ENCODE results near the gene RRP12.
"Not testable (repeated sequence)": the region's sequence is repeated elsewhere in the genome, so short reads cannot be mapped to it uniquely, and the experiment has no call there.

The RRP12 gene

GRCh38 chr10:97349752-97350513, 51.2 kb downstream of the RRP12 start:
- Mint-ChIP-seq H3K4me1 (ENCODE audit: low read depth) (no peaks in the 10 kb centered on the region), H3K9me3 (no peaks in the 10 kb centered on the region), H3K27me3 (ENCODE audit: low read depth) (no peaks in the 10 kb centered on the region), H3K27ac (no peak overlapping the region), H3K36me3 (ENCODE audit: low read depth) (no peaks in the 10 kb centered on the region), H3K4me3 (no peak overlapping the region)
- no peak for DNase-seq (ENCODE audit: low spot score)

- Mint-ChIP-seq H3K4me1 (ENCODE audit: low read depth) (no peaks in the 10 kb centered on the region), H3K36me3 (ENCODE audit: low read depth) (no peaks in the 10 kb centered on the region), H3K27me3 (ENCODE audit: low read depth) (no peaks in the 10 kb centered on the region), H3K4me3 (no peak overlapping the region), H3K27ac (no peak overlapping the region), H3K9me3 (no peaks in the 10 kb centered on the region)
- no peak for DNase-seq (ENCODE audit: low spot score)
Measured at GRCh38 chr10:97347317-97347716, 53.8 kb downstream of the RRP12 start.

- not testable (repeated sequence) for H3K9me3 Mint-ChIP-seq; H3K27me3 Mint-ChIP-seq (ENCODE audit: low read depth); H3K4me3 Mint-ChIP-seq; H3K27ac Mint-ChIP-seq; H3K36me3 Mint-ChIP-seq (ENCODE audit: low read depth); H3K4me1 Mint-ChIP-seq (ENCODE audit: low read depth); DNase-seq (ENCODE audit: low spot score)
Measured at GRCh38 chr10:97343664-97344063, 57.5 kb downstream of the RRP12 start.

GRCh38 chr10:97341416-97341815, 59.7 kb downstream of the RRP12 start:
- Mint-ChIP-seq H3K9me3 (no peaks in the 10 kb centered on the region), H3K36me3 (ENCODE audit: low read depth) (no peaks in the 10 kb centered on the region), H3K4me3 (no peak overlapping the region), H3K27me3 (ENCODE audit: low read depth) (peaks cover 28% of the 10 kb centered on the region), H3K27ac (no peak overlapping the region), H3K4me1 (ENCODE audit: low read depth) (no peaks in the 10 kb centered on the region)
- DNase-seq (ENCODE audit: low spot score), result no peak

GRCh38 chr10:97338041-97338440, 63.1 kb downstream of the RRP12 start:
- Mint-ChIP-seq H3K36me3 (ENCODE audit: low read depth) (peaks cover 6% of the 10 kb centered on the region), H3K4me3 (no peak overlapping the region), H3K9me3 (no peaks in the 10 kb centered on the region), H3K27me3 (ENCODE audit: low read depth) (peaks cover 34% of the 10 kb centered on the region), H3K4me1 (ENCODE audit: low read depth) (peaks cover 9% of the 10 kb centered on the region), H3K27ac (no peak overlapping the region)
- no peak for DNase-seq (ENCODE audit: low spot score)

- no peak for DNase-seq (ENCODE audit: low spot score)
- H3K36me3 Mint-ChIP-seq (ENCODE audit: low read depth), result peaks cover 7% of the 10 kb centered on the region
- no peak overlapping the region for H3K4me3 Mint-ChIP-seq
- H3K4me1 Mint-ChIP-seq (ENCODE audit: low read depth), result peaks cover 16% of the 10 kb centered on the region
- H3K27ac Mint-ChIP-seq, result no peak overlapping the region
- peaks cover 34% of the 10 kb centered on the region for H3K27me3 Mint-ChIP-seq (ENCODE audit: low read depth)
- H3K9me3 Mint-ChIP-seq, result no peaks in the 10 kb centered on the region
Measured at GRCh38 chr10:97336942-97337831, 64.0 kb downstream of the RRP12 start.

- no peak for DNase-seq (ENCODE audit: low spot score)
- Mint-ChIP-seq H3K36me3 (ENCODE audit: low read depth) (peaks cover 7% of the 10 kb centered on the region), H3K9me3 (no peaks in the 10 kb centered on the region), H3K4me1 (ENCODE audit: low read depth) (peaks cover 22% of the 10 kb centered on the region), H3K27ac (no peak overlapping the region), H3K4me3 (no peak overlapping the region), H3K27me3 (ENCODE audit: low read depth) (peaks cover 34% of the 10 kb centered on the region)
Measured at GRCh38 chr10:97336446-97336845, 64.7 kb downstream of the RRP12 start.

- DNase-seq (ENCODE audit: low spot score), result no peak
- Mint-ChIP-seq H3K4me1 (ENCODE audit: low read depth) (peaks cover 25% of the 10 kb centered on the region), H3K27me3 (ENCODE audit: low read depth) (peaks cover 34% of the 10 kb centered on the region), H3K36me3 (ENCODE audit: low read depth) (peaks cover 10% of the 10 kb centered on the region), H3K4me3 (peak overlapping the region; percentile 48), H3K9me3 (no peaks in the 10 kb centered on the region), H3K27ac (peak overlapping the region; percentile 47)
Measured at GRCh38 chr10:97336006-97336405, 65.1 kb downstream of the RRP12 start.

GRCh38 chr10:97335188-97335619, 65.9 kb downstream of the RRP12 start:
- Mint-ChIP-seq H3K36me3 (ENCODE audit: low read depth) (peaks cover 11% of the 10 kb centered on the region), H3K27me3 (ENCODE audit: low read depth) (peaks cover 31% of the 10 kb centered on the region), H3K4me3 (peak overlapping the region; percentile 50), H3K27ac (peak overlapping the region; percentile 10), H3K4me1 (ENCODE audit: low read depth) (peaks cover 25% of the 10 kb centered on the region), H3K9me3 (no peaks in the 10 kb centered on the region)
- no peak for DNase-seq (ENCODE audit: low spot score)

GRCh38 chr10:97334370-97335175, 66.6 kb downstream of the RRP12 start, which contains the start of gene FRAT2:
Gene FRAT2, minus strand, starts transcription at chr10:97334729. Its CDS starts 157 bp downstream, at chr10:97334572.
- H3K4me3 Mint-ChIP-seq, result peak within 1 kb of the TSS; percentile 89
- peaks cover 15% of the 10 kb centered on the region for H3K36me3 Mint-ChIP-seq (ENCODE audit: low read depth)
- no peaks in the 10 kb centered on the region for H3K9me3 Mint-ChIP-seq
- peaks cover 31% of the 10 kb centered on the region for H3K27me3 Mint-ChIP-seq (ENCODE audit: low read depth)
- H3K4me1 Mint-ChIP-seq (ENCODE audit: low read depth), result peaks cover 30% of the 10 kb centered on the region
- H3K27ac Mint-ChIP-seq, result peak within 1 kb of the TSS; percentile 89
- DNase-seq (ENCODE audit: low spot score), result peak; percentile 88

GRCh38 chr10:97333601-97334369, 67.4 kb downstream of the RRP12 start:
- Mint-ChIP-seq H3K36me3 (ENCODE audit: low read depth) (peaks cover 21% of the 10 kb centered on the region), H3K9me3 (no peaks in the 10 kb centered on the region), H3K4me3 (peak overlapping the region; percentile 89), H3K27me3 (ENCODE audit: low read depth) (peaks cover 27% of the 10 kb centered on the region), H3K4me1 (ENCODE audit: low read depth) (peaks cover 36% of the 10 kb centered on the region), H3K27ac (peak overlapping the region; percentile 83)
- DNase-seq (ENCODE audit: low spot score), result peak; percentile 51

GRCh38 chr10:97333351-97333600, 67.9 kb downstream of the RRP12 start:
- H3K36me3 Mint-ChIP-seq (ENCODE audit: low read depth), result peaks cover 23% of the 10 kb centered on the region
- DNase-seq (ENCODE audit: low spot score), result no peak
- H3K27ac Mint-ChIP-seq, result peak overlapping the region; percentile 83
- peaks cover 41% of the 10 kb centered on the region for H3K4me1 Mint-ChIP-seq (ENCODE audit: low read depth)
- no peaks in the 10 kb centered on the region for H3K9me3 Mint-ChIP-seq
- H3K4me3 Mint-ChIP-seq, result peak overlapping the region; percentile 89
- H3K27me3 Mint-ChIP-seq (ENCODE audit: low read depth), result peaks cover 24% of the 10 kb centered on the region
